ENCODE measurements around the gene DYRK1B.
"Not testable (repeated sequence)": the region's sequence is repeated elsewhere in the genome, so short reads cannot be mapped to it uniquely, and the experiment has no call there.

The DYRK1B gene

DNA sequence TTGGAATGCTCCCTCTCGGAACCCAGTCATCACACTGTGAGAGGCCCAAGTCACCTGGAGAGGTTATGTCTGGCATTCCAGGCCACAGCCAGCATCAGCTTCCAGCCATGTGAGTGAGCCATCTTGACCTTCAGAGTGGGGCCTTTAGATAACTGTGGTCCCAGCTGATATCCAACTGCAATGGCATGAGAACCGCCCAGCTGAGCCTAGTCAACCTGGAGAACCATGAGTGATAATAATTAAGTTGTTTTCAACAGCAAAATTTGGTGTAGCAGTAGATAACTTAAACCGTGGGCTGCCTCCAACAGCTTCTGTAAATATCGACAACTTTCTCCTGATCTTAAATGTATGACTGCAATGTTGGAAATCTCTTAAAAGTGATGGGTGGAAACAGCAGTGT, 24.6 kb downstream of the DYRK1B start:
- no peak for DNase-seq (ENCODE audit: low read depth)

DNA sequence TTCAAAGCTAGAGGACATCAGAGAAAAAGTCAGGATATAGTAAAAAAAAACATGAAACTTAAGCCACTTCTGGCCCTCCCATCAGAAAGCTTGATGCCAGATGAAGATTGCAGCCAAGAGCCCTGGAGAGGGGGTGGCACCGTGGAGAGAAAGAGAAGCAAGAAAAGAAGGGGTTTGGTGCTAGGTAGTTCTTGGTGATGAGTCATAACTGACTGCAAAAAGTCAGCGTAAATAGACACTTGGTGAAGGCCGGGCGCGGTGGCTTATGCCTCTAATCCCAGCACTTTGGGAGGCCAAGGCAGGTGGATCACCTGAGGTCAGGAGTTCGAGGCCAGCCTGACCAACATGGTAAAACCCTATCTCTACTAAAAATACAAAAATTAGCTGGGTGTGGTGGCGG, 25.3 kb downstream of the DYRK1B start:
- not testable (repeated sequence) for DNase-seq (ENCODE audit: low read depth)

DNA sequence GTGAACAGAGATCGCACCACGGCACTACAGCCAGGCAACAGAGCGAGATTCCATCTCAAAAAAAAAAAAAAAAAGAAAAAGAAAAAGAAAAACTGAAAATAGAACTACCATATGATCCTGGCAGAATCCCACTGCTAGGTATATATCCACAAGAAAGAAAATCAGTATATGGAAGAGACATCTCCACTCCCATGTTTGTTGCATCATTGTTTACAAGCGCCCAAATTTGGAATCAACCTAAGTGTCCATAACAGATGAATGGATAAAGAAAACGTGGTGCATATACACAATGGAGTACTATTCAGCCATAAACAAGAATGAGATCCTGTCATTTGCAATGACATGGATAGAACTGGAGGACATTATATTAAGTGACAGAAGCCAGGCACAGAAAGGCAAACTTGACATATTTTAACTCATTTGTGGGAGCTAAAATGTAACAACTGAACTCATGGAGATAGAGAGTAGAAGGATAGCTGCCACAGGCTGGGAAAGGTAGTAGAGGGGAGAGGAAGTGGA, 26.1 kb downstream of the DYRK1B start:
- DNase-seq (ENCODE audit: low read depth): no peak

DNA sequence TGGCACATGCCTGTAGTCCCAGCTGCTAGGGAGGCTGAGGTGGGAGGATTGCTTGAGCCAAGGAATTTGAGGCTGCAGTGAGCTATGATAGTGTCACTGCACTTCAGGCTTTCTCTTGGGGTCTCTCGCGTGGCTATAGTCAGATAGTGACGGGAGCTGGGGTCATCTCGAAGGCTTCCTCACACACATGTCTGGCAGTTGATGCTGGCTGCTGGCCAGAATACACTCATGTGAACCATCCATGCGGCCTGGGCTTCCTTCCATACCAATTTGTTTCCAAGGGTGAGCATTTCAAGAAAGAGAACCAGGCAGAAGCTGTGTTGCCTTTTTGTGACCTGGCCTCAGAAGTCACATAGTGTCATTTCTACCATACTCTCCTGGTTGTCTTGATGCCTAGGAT, 28.9 kb downstream of the DYRK1B start:
- DNase-seq (ENCODE audit: low read depth): no peak

DNA sequence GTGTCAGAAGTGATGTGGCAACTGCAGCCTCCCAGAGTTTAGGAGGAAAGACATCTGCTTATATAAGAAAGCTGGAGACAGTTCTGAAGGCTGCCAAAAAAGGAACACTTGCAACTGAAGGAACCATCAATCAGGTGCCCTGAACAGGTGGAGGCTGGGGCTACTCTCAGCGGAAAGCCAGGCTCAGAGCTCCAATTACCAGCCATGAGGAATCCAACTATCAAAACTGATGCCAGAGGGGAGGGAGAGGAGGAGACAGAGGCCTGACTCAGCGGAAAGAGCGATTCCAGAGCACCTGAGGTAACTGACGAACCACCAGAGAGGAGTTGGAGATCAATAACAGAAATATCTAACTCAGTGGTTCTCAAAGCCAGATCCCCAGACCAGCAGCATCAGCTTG, 31.0 kb downstream of the DYRK1B start:
- no peak for DNase-seq (ENCODE audit: low read depth)

DNA sequence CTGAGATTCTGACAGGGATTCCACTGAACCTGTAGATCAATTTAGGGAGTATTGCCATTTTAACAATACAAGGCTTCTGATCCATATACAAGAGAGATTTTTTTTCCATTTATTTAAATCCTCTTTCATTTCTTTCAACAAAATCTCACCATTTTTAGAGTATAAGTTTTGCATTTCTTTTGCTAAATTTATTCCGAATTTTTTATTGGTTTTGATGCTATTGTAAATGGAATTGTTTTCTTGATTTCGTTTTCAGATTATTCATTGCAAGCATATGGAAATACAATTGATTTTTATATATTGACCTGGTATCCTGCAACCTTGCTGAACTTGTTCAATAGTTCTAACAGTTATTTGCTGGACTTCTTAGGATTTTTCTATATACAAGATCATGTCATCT, 36.9 kb downstream of the DYRK1B start:
- DNase-seq (ENCODE audit: low read depth): no peak

DNA sequence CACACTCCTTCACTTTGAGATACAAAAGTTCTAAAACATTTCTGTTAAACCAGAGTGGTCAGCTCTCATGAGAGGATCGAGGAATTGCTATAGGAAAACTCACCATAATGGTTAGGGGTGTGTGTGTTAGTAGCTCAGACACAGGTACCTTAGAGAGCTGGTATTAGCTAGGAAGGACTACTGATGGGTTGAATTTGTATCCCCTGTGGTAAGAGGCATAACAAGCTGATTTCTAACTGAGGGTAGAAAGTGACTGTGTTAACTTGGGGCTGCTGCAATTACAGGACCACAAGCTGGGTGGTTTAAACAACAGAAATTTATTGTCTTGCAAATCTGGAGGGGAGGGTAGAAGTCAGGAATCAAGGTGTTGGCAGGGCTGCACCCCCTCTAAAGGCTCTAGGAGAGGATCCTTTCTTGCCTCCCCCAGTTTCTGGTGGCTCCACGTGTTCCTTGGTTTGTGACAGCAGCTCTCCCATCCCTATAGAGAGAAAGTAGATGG, 37.9 kb downstream of the DYRK1B start:
- no peak for DNase-seq (ENCODE audit: low read depth)

DNA sequence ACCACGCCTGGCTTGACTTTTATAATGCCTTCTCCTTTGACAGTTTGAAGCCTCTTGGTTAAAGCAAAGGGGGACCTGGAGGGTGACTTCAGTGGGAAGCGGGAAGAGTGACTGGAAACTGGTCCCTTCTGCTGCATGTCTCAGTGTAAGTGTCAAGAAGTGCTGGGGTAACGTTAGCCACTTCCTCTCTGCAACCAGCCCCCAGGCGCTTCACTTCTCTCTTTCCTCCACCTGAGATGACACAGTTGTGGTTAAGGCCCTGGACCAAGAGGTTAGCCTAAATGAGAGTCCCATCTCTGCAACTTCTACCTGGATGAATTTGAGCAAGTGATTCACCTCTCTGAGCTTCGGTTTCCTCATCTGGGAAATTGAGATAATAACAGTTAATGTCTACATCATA, 39.0 kb downstream of the DYRK1B start:
- DNase-seq (ENCODE audit: low read depth): no peak

DNA sequence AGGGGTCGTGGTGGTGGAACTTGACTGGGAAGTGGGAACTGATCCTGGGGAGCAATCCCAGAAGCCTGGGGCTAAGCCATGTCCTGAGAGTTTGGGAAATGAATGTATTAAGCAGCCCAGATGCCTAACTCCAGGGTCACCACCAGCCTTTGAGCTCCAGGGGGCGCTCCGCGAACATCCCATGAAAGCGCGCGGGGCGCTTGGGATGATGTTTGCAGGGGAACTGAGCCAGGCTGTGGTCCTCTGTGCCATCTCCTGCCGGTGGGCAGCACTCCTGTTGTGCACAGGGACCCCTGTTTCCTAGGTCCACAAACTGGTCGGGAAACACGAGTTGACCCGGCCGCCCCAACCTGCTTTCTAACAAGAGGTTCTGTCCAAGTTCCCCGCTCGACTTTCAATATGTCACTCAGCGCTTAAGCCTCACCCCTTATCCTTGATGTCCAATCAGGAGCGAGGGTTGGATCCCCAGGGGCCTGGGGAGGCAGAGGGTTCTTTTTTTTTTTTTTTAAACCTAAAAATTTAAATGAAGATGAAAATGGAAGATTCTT, 40.9 kb downstream of the DYRK1B start:
- DNase-seq (ENCODE audit: low read depth): peak; percentile 54

DNA sequence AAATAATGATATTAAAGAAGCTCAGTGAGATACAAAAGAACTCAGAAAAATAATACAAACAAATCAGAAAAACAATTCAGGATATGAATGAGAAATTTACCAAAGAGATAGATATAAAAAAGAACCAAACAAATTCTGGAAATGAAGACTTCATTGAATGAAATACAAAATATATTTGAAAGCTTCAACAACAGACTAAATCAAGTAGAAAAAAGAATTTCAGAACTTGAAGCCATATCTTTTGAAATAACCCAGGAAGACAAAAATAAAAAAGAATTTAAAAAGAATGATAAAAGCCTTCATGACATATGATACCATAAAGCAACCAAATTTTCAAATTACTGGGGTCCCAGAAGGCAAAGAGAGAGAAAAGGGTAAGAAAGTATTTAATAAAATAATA, 45.7 kb downstream of the DYRK1B start:
- no peak for DNase-seq (ENCODE audit: low read depth)

DNA sequence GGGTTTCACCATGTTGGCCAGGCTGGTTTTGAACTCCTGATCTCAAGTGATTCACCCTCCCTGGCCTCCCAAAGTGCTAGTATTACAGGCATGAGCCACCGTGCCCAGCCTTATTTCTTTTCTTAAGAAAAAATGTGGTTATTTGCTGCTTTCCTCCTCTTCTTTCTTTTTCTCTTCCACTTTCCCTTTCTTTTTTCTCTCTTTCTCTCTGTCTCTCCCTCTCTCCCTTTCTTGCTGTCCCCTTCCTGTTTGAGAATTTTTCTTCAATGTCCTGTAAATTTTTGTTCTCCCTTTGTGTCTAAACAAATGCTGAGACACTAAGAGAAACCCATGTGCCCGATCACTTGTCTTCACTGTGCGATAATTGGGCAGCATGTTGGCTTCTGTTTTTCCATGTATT, 53.1 kb downstream of the DYRK1B start:
- DNase-seq (ENCODE audit: low read depth): no peak

DNA sequence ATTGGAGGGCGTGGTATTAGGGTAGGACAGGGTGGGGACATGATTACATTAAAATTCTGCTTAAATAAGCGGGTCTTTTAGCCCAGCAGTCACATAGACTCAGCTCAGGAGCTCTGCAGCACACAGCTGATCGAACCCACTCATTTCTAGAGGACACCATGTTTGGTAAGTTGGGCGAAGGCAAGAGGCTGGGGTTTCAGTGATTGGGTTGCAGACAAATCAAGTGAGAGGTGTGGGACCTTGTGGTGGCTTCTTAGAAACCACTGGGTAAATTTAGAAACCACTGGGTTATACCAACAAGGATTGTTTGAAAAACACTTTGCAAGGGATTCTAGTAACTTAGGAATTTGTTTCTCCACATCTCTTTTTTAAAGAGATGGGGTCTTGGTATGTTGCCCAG, 55.2 kb downstream of the DYRK1B start, which contains the start of gene LEUTX:
LEUTX (plus strand) TSS at position 92 of the 400 bp plus-strand sequence; CDS start at position 159, 67 bp downstream.
- DNase-seq (ENCODE audit: low read depth): no peak

Data from activated T-helper 9 cell treated with anti-CD3 and anti-CD28 coated beads, Interleukin-2, amount 50 U/mL, for 16 hours (primary cell).